Osteocyte (in vitro differentiated cells): ENCODE measurements around the gene CDC42EP3. TPM values are rescaled to one million over a fixed set of nuclear protein-coding genes. Genes with fewer than 3 reads are reported as not detected.

Source experiments
- DNase-seq: peaks from one replicate; pipeline ENCODE4 v3.0.0; 2021; ENCODE audit warnings: mixed read lengths; ENCODE audit not compliant: unreplicated experiment; ENCODE audit errors: extremely low spot score
- H3K27ac Mint-ChIP-seq: one replicate; pipeline ENCODE4 v1.8.0; 2021; ENCODE audit warnings: mild to moderate bottlenecking, mixed read lengths; ENCODE audit not compliant: unreplicated experiment
- H3K27me3 Mint-ChIP-seq: one replicate; pipeline ENCODE4 v1.8.0; 2021; ENCODE audit warnings: mixed read lengths; ENCODE audit not compliant: unreplicated experiment
- H3K36me3 Mint-ChIP-seq: one replicate; pipeline ENCODE4 v1.8.0; 2021; ENCODE audit warnings: mixed read lengths; ENCODE audit not compliant: unreplicated experiment
- H3K4me1 Mint-ChIP-seq: one replicate; pipeline ENCODE4 v1.8.0; 2021; ENCODE audit warnings: mixed read lengths; ENCODE audit not compliant: unreplicated experiment
- H3K4me3 Mint-ChIP-seq: one replicate; pipeline ENCODE4 v1.8.0; 2021; ENCODE audit warnings: mild to moderate bottlenecking, moderate library complexity, mixed read lengths; ENCODE audit not compliant: unreplicated experiment
- H3K9me3 Mint-ChIP-seq: one replicate; pipeline ENCODE4 v1.8.0; 2021; ENCODE audit warnings: mixed read lengths; ENCODE audit not compliant: unreplicated experiment
- CTCF ChIP-seq: fragments of 200-600 bp; sonication (generic); IDR thresholded peaks from 2 replicates; pipeline ENCODE4 v1.5.0; 2021; ENCODE audit warnings: antibody characterized with exemption, mild to moderate bottlenecking, moderate library complexity
- total RNA-seq: library from RNA; stranded (reverse); gene quantifications from 2 replicates; pipeline ENCODE4 v1.2.1, GENCODE V29; 2021

CDC42EP3 gene
- total RNA-seq, 1 donor from 2014 or later = 46.2 TPM

- Mint-ChIP-seq H3K27me3 (no peaks in the 10 kb centered on the region), H3K9me3 (no peaks in the 10 kb centered on the region), H3K27ac (no peak overlapping the region), H3K36me3 (no peaks in the 10 kb centered on the region), H3K4me1 (peaks cover 22% of the 10 kb centered on the region), H3K4me3 (no peak overlapping the region)
- DNase-seq = no peak
- TF ChIP-seq CTCF = no peak
These were observed 45.5 kb downstream of the CDC42EP3 start for GRCh38 chr2:37625796-37626571.

GRCh38 chr2:37625156-37625555 is 46.3 kb downstream of the CDC42EP3 start:
- Mint-ChIP-seq H3K4me1 (peaks cover 20% of the 10 kb centered on the region), H3K36me3 (no peaks in the 10 kb centered on the region), H3K4me3 (no peak overlapping the region), H3K27me3 (no peaks in the 10 kb centered on the region), H3K9me3 (no peaks in the 10 kb centered on the region), H3K27ac (peak overlapping the region; percentile 20)
- TF ChIP-seq CTCF = no peak
- no peak for DNase-seq

- no peak for DNase-seq
- no peak overlapping the region for H3K4me3 Mint-ChIP-seq
- H3K4me1 Mint-ChIP-seq = peaks cover 20% of the 10 kb centered on the region
- H3K9me3 Mint-ChIP-seq = no peaks in the 10 kb centered on the region
- H3K36me3 Mint-ChIP-seq = no peaks in the 10 kb centered on the region
- peak overlapping the region; percentile 78 for H3K27ac Mint-ChIP-seq
- H3K27me3 Mint-ChIP-seq = no peaks in the 10 kb centered on the region
- no peak for TF ChIP-seq CTCF
These were observed 47.2 kb downstream of the CDC42EP3 start for GRCh38 chr2:37623971-37624900.

- Mint-ChIP-seq H3K9me3 (no peaks in the 10 kb centered on the region), H3K27ac (no peak overlapping the region), H3K4me3 (no peak overlapping the region), H3K4me1 (peaks cover 20% of the 10 kb centered on the region), H3K27me3 (no peaks in the 10 kb centered on the region), H3K36me3 (no peaks in the 10 kb centered on the region)
- TF ChIP-seq CTCF = no peak
- DNase-seq = no peak
These were observed 48.0 kb downstream of the CDC42EP3 start for GRCh38 chr2:37623406-37623805.
